Neural progenitor cell (in vitro differentiated cells): ENCODE results near the gene NRROS.

Experiments
- EZH2 ChIP-seq: fragments of 200-600 bp; sonication (generic); IDR thresholded peaks from 2 replicates; pipeline ENCODE4 v1.6.1; 2017; ENCODE audit warnings: antibody characterized with exemption, mild to moderate bottlenecking, moderate library complexity
- EZH2phosphoT487 ChIP-seq: fragments of 200-600 bp; sonication (generic); IDR thresholded peaks from 2 replicates; pipeline ENCODE4 v1.6.1; 2017; ENCODE audit warnings: antibody characterized with exemption
- TF ChIP-seq, protein P1 (sequence below): fragments of 200-600 bp; sonication (generic); IDR thresholded peaks from 2 replicates; pipeline ENCODE4 v1.5.1; 2017; ENCODE audit warnings: antibody characterized with exemption, mild to moderate bottlenecking

GRCh38 chr3:196654735-196655090 lies 15.2 kb downstream of the NRROS start:
- TF ChIP-seq, protein P1, sequence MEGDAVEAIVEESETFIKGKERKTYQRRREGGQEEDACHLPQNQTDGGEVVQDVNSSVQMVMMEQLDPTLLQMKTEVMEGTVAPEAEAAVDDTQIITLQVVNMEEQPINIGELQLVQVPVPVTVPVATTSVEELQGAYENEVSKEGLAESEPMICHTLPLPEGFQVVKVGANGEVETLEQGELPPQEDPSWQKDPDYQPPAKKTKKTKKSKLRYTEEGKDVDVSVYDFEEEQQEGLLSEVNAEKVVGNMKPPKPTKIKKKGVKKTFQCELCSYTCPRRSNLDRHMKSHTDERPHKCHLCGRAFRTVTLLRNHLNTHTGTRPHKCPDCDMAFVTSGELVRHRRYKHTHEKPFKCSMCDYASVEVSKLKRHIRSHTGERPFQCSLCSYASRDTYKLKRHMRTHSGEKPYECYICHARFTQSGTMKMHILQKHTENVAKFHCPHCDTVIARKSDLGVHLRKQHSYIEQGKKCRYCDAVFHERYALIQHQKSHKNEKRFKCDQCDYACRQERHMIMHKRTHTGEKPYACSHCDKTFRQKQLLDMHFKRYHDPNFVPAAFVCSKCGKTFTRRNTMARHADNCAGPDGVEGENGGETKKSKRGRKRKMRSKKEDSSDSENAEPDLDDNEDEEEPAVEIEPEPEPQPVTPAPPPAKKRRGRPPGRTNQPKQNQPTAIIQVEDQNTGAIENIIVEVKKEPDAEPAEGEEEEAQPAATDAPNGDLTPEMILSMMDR = no peak
- TF ChIP-seq EZH2 (no peak), EZH2phosphoT487 (no peak)
